Vagina (tissue), 2 donors: Measurements from ENCODE around the gene ZFHX3. TPM values are rescaled to one million over a fixed set of nuclear protein-coding genes. Genes with fewer than 3 reads are reported as not detected.

ENCODE experiments used
- DNase-seq, 2 donors: peaks; one replicate each; pipeline ENCODE4 v3.0.0-alpha.2; 2017; ENCODE audit errors: extremely low spot score in 2 of 2
- H3K27ac ChIP-seq: fragments of 200-600 bp; sonication (generic); one replicate; pipeline ENCODE4 v1.5.1; 2019
- H3K27me3 ChIP-seq: fragments of 200-600 bp; sonication (generic); one replicate; pipeline ENCODE4 v1.5.1; 2019
- H3K36me3 ChIP-seq, 2 donors: fragments of 200-600 bp; sonication (generic); one replicate each; pipeline ENCODE4 v1.5.1; 2017 to 2019
- H3K4me1 ChIP-seq: fragments of 200-600 bp; sonication (generic); one replicate; pipeline ENCODE4 v1.5.1; 2019
- H3K4me3 ChIP-seq, 2 donors: fragments of 200-600 bp; sonication (generic); 1 replicate in 1 of 2; 2 replicates in 1 of 2; pipeline ENCODE4 v1.5.1; 2016 to 2019
- H3K9me3 ChIP-seq: fragments of 200-600 bp; sonication (generic); one replicate; pipeline ENCODE4 v1.5.1; 2019
- CTCF ChIP-seq, 3 experiments: fragments of 450-650 bp in 2 of 3; fragments of 200-600 bp in 1 of 3; sonication (generic) in 1 of 3; IDR thresholded peaks; one replicate each; pipeline ENCODE4 v1.5.1; 2017 to 2019; ENCODE audit warnings: antibody characterized with exemption in 3 of 3, mild to moderate bottlenecking in 2 of 3, moderate library complexity in 2 of 3
- POLR2A ChIP-seq, 2 donors: fragments of 450-650 bp; IDR thresholded peaks; one replicate each; pipeline ENCODE4 v1.6.1; 2017; ENCODE audit warnings: antibody characterized with exemption in 2 of 2, mild to moderate bottlenecking in 2 of 2, moderate library complexity in 2 of 2
- POLR2AphosphoS5 ChIP-seq, 2 donors: sonication (generic); formaldehyde crosslinking; IDR thresholded peaks; one replicate each; pipeline ENCODE4 v1.9.0; 2017; ENCODE audit warnings: antibody characterized with exemption in 2 of 2, mild to moderate bottlenecking in 2 of 2, low read depth in 1 of 2; ENCODE audit not compliant: insufficient read depth in 1 of 2
- intact Hi-C: fragments of 100-400 bp; cut with DNase I; formaldehyde crosslinking; loops from one replicate; pipeline ENCODE4 v1.15.1; 2023
- total RNA-seq: library from RNA; depleted of rRNA; stranded (reverse); fragments of >200 nt; gene quantifications from one replicate; pipeline ENCODE4 v1.2.3, GENCODE V29; 2016

ZFHX3 gene
- total RNA-seq, 1 donor from 2014 or later: 28.0 TPM

GRCh38 chr16:72887537-72887936 is 160.4 kb downstream of the ZFHX3 start:
- intact Hi-C loops: no loop called here
- H3K9me3 ChIP-seq: no peaks in the 10 kb centered on the region
- TF ChIP-seq POLR2A (IDR thresholded peaks at IDR 0.05): no peak
- no peak for TF ChIP-seq POLR2AphosphoS5 (IDR thresholded peaks at IDR 0.05; ENCODE audit: insufficient read depth in 1 of 2, low read depth in 1 of 2)
- TF ChIP-seq CTCF (IDR thresholded peaks at IDR 0.05): no peak
- H3K4me1 ChIP-seq: peaks cover 2% of the 10 kb centered on the region
- H3K27ac ChIP-seq: no peak overlapping the region
- H3K36me3 ChIP-seq: peaks cover 0 to 24% of the 10 kb centered on the region in 2 donors
- H3K27me3 ChIP-seq: no peaks in the 10 kb centered on the region
- no peak overlapping the region for H3K4me3 ChIP-seq
- no peak for DNase-seq

GRCh38 chr16:72886346-72886974 is 161.5 kb downstream of the ZFHX3 start:
- Histone ChIP-seq H3K4me1 (no peaks in the 10 kb centered on the region), H3K4me3 (no peak overlapping the region), H3K27me3 (no peaks in the 10 kb centered on the region), H3K27ac (no peak overlapping the region), H3K36me3 (peaks cover 0 to 24% of the 10 kb centered on the region in 2 donors), H3K9me3 (no peaks in the 10 kb centered on the region)
- TF ChIP-seq POLR2A (IDR thresholded peaks at IDR 0.05): no peak
- no peak for TF ChIP-seq CTCF (IDR thresholded peaks at IDR 0.05)
- TF ChIP-seq POLR2AphosphoS5 (IDR thresholded peaks at IDR 0.05; ENCODE audit: insufficient read depth in 1 of 2, low read depth in 1 of 2): no peak
- DNase-seq: no peak
- intact Hi-C loops: no loop called here

- Histone ChIP-seq H3K4me1 (no peaks in the 10 kb centered on the region), H3K27me3 (no peaks in the 10 kb centered on the region), H3K4me3 (no peak overlapping the region), H3K36me3 (peaks cover 0 to 19% of the 10 kb centered on the region in 2 donors), H3K27ac (no peak overlapping the region), H3K9me3 (no peaks in the 10 kb centered on the region)
- TF ChIP-seq POLR2A (IDR thresholded peaks at IDR 0.05) (no peak), CTCF (IDR thresholded peaks at IDR 0.05) (no peak), POLR2AphosphoS5 (IDR thresholded peaks at IDR 0.05; ENCODE audit: insufficient read depth in 1 of 2, low read depth in 1 of 2) (no peak)
- DNase-seq: no peak
- intact Hi-C loops: no loop called here
Observed at GRCh38 chr16:72884573-72884972, 163.4 kb downstream of the ZFHX3 start.

GRCh38 chr16:72884037-72884436 is 163.9 kb downstream of the ZFHX3 start:
- no peak overlapping the region for H3K27ac ChIP-seq
- TF ChIP-seq CTCF (IDR thresholded peaks at IDR 0.05) (no peak), POLR2AphosphoS5 (IDR thresholded peaks at IDR 0.05; ENCODE audit: insufficient read depth in 1 of 2, low read depth in 1 of 2) (no peak), POLR2A (IDR thresholded peaks at IDR 0.05) (no peak)
- intact Hi-C loops: no loop called here
- no peak overlapping the region for H3K4me3 ChIP-seq
- H3K36me3 ChIP-seq: peaks cover 0 to 17% of the 10 kb centered on the region in 2 donors
- H3K9me3 ChIP-seq: no peaks in the 10 kb centered on the region
- no peaks in the 10 kb centered on the region for H3K4me1 ChIP-seq
- H3K27me3 ChIP-seq: no peaks in the 10 kb centered on the region
- no peak for DNase-seq

- TF ChIP-seq POLR2AphosphoS5 (IDR thresholded peaks at IDR 0.05; ENCODE audit: insufficient read depth in 1 of 2, low read depth in 1 of 2): no peak
- no peak for TF ChIP-seq POLR2A (IDR thresholded peaks at IDR 0.05)
- TF ChIP-seq CTCF (IDR thresholded peaks at IDR 0.05): no peak
- no peaks in the 10 kb centered on the region for H3K9me3 ChIP-seq
- intact Hi-C loops: no loop called here
- H3K27ac ChIP-seq: no peak overlapping the region
- H3K4me1 ChIP-seq: peaks cover 24% of the 10 kb centered on the region
- H3K36me3 ChIP-seq: no peaks in the 10 kb centered on the region
- no peaks in the 10 kb centered on the region for H3K27me3 ChIP-seq
- DNase-seq: no peak
- no peak overlapping the region for H3K4me3 ChIP-seq
Observed at GRCh38 chr16:72879846-72880245, 168.1 kb downstream of the ZFHX3 start.
